ENCODE measurements around the gene KCNQ1. TPM values are rescaled to one million over a fixed set of nuclear protein-coding genes. Genes with fewer than 3 reads are reported as not detected.

The KCNQ1 gene
- total RNA-seq, 1 donor from 2014 or later = 52.9 TPM

DNA sequence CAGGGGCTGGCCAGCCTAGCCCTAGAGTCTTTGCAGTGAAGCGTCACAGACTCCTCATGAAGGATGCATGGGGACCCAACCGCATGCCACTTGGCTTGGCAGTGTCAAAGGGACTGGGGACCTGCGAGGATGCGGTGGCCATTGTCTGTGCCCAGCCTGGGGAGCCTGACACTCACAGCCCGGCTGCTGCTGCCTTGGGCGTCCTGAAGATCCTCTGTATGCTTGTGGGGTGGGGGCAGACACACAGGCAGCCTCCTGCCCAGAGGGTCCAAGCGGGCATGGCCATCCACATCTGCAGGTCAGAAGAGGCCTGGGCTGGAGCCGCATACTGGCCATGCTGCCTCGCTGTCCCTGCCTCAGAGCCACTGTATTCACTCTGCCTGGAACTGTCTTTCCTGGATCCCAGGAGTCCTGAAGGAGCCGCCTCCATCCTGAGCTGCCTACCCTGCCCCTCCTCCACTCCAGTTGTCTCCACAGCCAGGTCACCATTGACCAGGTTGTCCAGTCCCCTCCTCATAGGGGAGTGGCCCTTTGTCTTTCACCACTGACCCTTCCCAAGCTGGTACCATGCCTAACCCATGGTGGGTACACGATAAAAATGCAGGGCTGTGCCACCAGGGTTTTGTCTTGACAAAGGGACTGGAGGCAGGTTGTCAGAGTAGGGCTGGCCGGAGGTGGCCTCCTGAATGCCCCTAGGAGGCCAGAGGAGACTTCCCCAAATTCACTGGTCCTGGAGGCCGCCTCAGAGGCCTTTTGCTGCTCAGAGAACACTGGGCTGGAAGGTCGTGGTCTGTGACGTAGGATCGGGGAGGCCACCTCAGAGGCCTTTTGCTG lies 148.0 kb downstream of the KCNQ1 start:
- Histone ChIP-seq H3K4me3 (no peak overlapping the region), H3K4me1 (no peaks in the 10 kb centered on the region), H3K27me3 (no peaks in the 10 kb centered on the region), H3K9me3 (no peaks in the 10 kb centered on the region), H3K27ac (no peak overlapping the region), H3K36me3 (no peaks in the 10 kb centered on the region)
- intact Hi-C loops (cut with DNase I) = no loop called here
- TF ChIP-seq, protein P1, sequence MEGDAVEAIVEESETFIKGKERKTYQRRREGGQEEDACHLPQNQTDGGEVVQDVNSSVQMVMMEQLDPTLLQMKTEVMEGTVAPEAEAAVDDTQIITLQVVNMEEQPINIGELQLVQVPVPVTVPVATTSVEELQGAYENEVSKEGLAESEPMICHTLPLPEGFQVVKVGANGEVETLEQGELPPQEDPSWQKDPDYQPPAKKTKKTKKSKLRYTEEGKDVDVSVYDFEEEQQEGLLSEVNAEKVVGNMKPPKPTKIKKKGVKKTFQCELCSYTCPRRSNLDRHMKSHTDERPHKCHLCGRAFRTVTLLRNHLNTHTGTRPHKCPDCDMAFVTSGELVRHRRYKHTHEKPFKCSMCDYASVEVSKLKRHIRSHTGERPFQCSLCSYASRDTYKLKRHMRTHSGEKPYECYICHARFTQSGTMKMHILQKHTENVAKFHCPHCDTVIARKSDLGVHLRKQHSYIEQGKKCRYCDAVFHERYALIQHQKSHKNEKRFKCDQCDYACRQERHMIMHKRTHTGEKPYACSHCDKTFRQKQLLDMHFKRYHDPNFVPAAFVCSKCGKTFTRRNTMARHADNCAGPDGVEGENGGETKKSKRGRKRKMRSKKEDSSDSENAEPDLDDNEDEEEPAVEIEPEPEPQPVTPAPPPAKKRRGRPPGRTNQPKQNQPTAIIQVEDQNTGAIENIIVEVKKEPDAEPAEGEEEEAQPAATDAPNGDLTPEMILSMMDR (IDR thresholded peaks at IDR 0.05) = no peak
- ATAC-seq (no peak), DNase-seq (peak; percentile 61)

DNA sequence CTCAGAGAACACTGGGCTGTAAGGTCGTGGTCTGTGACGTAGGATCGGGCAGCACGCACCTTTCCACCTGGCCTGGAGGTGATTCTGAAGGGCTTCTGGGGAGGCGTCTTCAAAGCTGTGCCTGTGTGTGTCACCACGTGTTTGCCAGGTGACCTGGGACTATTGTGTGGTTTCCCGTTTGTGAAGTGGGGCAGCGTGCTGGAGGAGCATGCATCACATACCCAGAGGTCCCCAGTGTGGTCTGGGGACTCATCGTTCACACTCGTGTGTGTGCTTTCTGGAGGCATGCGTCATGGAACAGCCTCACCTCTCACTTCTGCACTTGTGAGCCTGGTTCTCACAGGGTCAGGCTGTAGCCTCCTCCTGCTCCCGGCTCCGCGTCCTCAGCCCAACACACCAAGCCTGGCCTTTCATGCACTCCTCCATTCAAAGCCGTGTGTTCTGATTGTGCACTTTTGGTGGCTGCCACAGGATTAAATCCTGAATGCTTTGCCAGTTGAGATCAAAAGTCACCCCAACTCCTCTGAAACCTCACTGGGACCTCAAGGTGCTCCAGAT lies 148.7 kb downstream of the KCNQ1 start:
- DNase-seq (no peak), ATAC-seq (no peak)
- Histone ChIP-seq H3K9me3 (no peaks in the 10 kb centered on the region), H3K4me3 (no peak overlapping the region), H3K36me3 (no peaks in the 10 kb centered on the region), H3K4me1 (no peaks in the 10 kb centered on the region), H3K27ac (no peak overlapping the region), H3K27me3 (no peaks in the 10 kb centered on the region)
- TF ChIP-seq, protein P1 (IDR thresholded peaks at IDR 0.05) = no peak
- intact Hi-C loops (cut with DNase I) = no loop called here

DNA sequence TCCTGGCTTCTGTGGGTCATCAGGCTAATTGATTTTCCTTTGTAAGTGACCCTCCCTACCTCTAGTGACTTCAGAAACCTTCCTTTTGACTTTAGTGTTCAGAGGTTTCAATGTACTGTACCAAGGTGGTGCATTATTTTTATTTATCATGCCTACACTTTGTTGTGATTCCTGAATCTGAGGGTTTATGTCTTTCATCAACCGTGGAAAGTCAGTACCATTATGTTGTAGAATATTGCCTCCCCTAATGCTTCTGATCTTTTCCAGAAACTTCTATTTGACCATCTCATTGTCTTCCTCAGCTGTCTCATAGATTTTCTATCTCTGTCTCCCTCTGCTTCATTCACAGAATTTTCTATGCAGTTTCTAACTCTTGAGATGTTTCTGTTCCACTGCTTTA lies 149.5 kb downstream of the KCNQ1 start:
- no peaks in the 10 kb centered on the region for H3K27me3 ChIP-seq
- no peak overlapping the region for H3K27ac ChIP-seq
- intact Hi-C loops (cut with DNase I) = no loop called here
- H3K4me3 ChIP-seq = no peak overlapping the region
- ATAC-seq (no peak), DNase-seq (no peak)
- TF ChIP-seq, protein P1 (IDR thresholded peaks at IDR 0.05) = no peak
- H3K4me1 ChIP-seq = no peaks in the 10 kb centered on the region
- H3K9me3 ChIP-seq = no peaks in the 10 kb centered on the region
- no peaks in the 10 kb centered on the region for H3K36me3 ChIP-seq

DNA sequence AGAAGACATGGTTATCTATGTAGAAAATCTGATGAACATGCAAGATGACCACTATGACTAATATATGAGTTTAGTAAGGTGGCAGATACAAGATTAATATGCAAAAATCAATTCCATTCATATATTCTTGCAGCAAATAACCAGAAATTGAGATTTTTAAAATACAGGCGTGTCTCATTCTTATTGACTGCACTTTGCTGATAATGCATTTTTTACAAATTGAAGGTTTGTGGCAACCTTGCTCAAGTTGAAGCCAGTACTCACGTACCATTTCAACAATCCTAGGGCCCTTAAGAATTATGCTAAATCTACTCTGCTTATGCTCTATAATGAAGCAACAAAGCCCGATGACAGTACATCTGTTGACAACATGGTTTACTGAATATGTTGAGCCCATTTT lies 150.4 kb downstream of the KCNQ1 start:
- Histone ChIP-seq H3K9me3 (no peaks in the 10 kb centered on the region), H3K4me1 (no peaks in the 10 kb centered on the region), H3K4me3 (no peak overlapping the region), H3K27ac (no peak overlapping the region), H3K36me3 (no peaks in the 10 kb centered on the region), H3K27me3 (no peaks in the 10 kb centered on the region)
- ATAC-seq (no peak), DNase-seq (no peak)
- TF ChIP-seq, protein P1 (IDR thresholded peaks at IDR 0.05) = no peak
- intact Hi-C loops (cut with DNase I) = no loop called here

DNA sequence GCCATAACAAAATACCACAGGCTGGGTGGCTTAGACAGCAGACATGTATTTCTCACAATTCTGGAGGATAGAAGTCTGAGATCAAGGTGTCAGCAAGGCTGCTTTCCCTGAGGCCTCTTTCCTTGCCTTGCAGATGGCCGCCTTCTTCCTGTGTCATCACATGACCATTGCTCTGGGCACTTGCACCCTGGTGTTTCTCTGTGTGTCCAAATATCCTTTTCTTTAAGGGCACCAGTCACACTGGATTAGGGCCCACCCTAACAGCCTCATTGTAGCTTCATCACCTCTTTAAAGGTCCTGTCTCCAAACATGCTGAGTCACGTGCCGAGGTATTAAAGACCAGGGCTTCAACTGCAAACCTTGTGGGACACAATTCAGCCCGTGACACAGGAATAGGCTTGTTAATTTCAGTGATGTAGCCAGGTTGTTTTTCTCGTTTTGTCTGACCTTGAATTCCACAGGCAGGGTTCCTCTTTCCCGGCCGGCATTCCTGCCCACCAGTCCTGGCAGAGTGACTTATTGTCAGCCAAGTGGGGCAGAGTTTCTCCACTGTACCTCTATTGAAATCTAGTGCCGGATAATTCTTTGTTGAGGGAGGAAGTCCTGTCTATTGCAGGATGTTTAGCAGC lies 154.9 kb downstream of the KCNQ1 start:
- no peak overlapping the region for H3K4me3 ChIP-seq
- DNase-seq = no peak
- H3K27ac ChIP-seq = no peak overlapping the region
- no peaks in the 10 kb centered on the region for H3K4me1 ChIP-seq
- H3K36me3 ChIP-seq = no peaks in the 10 kb centered on the region
- no peaks in the 10 kb centered on the region for H3K27me3 ChIP-seq
- no peaks in the 10 kb centered on the region for H3K9me3 ChIP-seq
- intact Hi-C loops (cut with DNase I) = no loop called here
- TF ChIP-seq, protein P1 (IDR thresholded peaks at IDR 0.05) = no peak
- ATAC-seq = no peak

Measured in upper lobe of right lung (tissue), 1 donor.